H1 (cell line): ENCODE results near the gene POMT2. TPM values are rescaled to one million over a fixed set of nuclear protein-coding genes. Genes with fewer than 3 reads are reported as not detected.
"Not testable (repeated sequence)": the region's sequence is repeated elsewhere in the genome, so short reads cannot be mapped to it uniquely, and the experiment has no call there.

ENCODE experiments used
- CTCF ChIA-PET: fragments of 300-600 bp; sonication (Branson Sonifier 250); formaldehyde crosslinking; loops from one replicate; lab custom pipeline; 2021; ENCODE audit not compliant: partially characterized antibody; lab: Charles Lee
- POLR2A ChIA-PET: fragments of 300-600 bp; sonication (Branson Sonifier 250); formaldehyde crosslinking; loops from one replicate; lab custom pipeline; 2021; ENCODE audit warnings: inconsistent platforms; ENCODE audit not compliant: partially characterized antibody; lab: Charles Lee
- DNase-seq, 2 experiments: peaks; one replicate each; pipeline versions ENCODE4 v3.0.0 to v3.0.0-alpha.2; 2010 to 2022; ENCODE audit warnings: low spot score in 2 of 2, low read depth in 1 of 2, mixed read lengths in 1 of 2
- FAIRE-seq: peaks from 2 replicates; lab custom pipeline; 2011; peaks lifted over from hg19 to GRCh38; lab: Jason Lieb, UNC
- H2AFZ ChIP-seq: 2 replicates; pipeline ENCODE4 v1.8.1; 2012; ENCODE audit warnings: low read length, inconsistent platforms
- H2AK5ac ChIP-seq: 2 replicates; pipeline ENCODE4 v1.6.1; 2013; ENCODE audit warnings: low read depth, low read length
- H2BK120ac ChIP-seq: replicated peaks from 2 replicates; pipeline ENCODE3; 2013; ENCODE audit warnings: low read depth, low read length, inconsistent platforms
- H2BK12ac ChIP-seq: 2 replicates; pipeline ENCODE4 v1.6.1; 2013; ENCODE audit warnings: low read depth, low read length
- H2BK15ac ChIP-seq: 2 replicates; pipeline ENCODE4 v1.6.1; 2013; ENCODE audit warnings: low read length
- H2BK20ac ChIP-seq: 2 replicates; pipeline ENCODE4 v1.6.1; 2013; ENCODE audit warnings: low read length
- H2BK5ac ChIP-seq: 2 replicates; pipeline ENCODE4 v1.6.1; 2013; ENCODE audit warnings: low read depth, low read length
- H3K14ac ChIP-seq: 2 replicates; pipeline ENCODE4 v1.6.1; 2013; ENCODE audit warnings: inconsistent platforms; ENCODE audit not compliant: insufficient read length
- H3K18ac ChIP-seq: 2 replicates; pipeline ENCODE4 v1.6.1; 2013; ENCODE audit warnings: low read length; ENCODE audit errors: extremely low read depth
- H3K23ac ChIP-seq: 2 replicates; pipeline ENCODE4 v1.6.1; 2013; ENCODE audit warnings: inconsistent platforms; ENCODE audit not compliant: insufficient read length
- H3K23me2 ChIP-seq: 2 replicates; pipeline ENCODE4 v1.6.1; 2013; ENCODE audit warnings: low read depth, low read length
- H3K27ac ChIP-seq: 2 replicates; pipeline ENCODE4 v1.6.1; 2011; ENCODE audit warnings: low read depth, low read length, inconsistent platforms
- H3K27me3 ChIP-seq, 4 experiments: replicated peaks in 1 of 4; 1 replicate in 1 of 4; 2 replicates in 3 of 4; pipeline versions ENCODE4 v1.6.1 to v1.8.1; 2011 to 2013; ENCODE audit warnings: low read length in 3 of 4, mild to moderate bottlenecking in 3 of 4, inconsistent platforms in 2 of 4, mixed read lengths in 2 of 4, moderate library complexity in 1 of 4; ENCODE audit not compliant: control insufficient read depth in 3 of 4, insufficient read depth in 3 of 4; ENCODE audit errors: extremely low read depth in 1 of 4
- H3K36me3 ChIP-seq, 4 experiments: 2 replicates each; pipeline versions ENCODE4 v1.6.1 to v1.8.1; 2011 to 2013; ENCODE audit warnings: mild to moderate bottlenecking in 4 of 4, low read length in 3 of 4, moderate library complexity in 2 of 4, control low read depth in 1 of 4, inconsistent platforms in 1 of 4; ENCODE audit not compliant: insufficient read depth in 4 of 4, control insufficient read depth in 2 of 4
- H3K4ac ChIP-seq: replicated peaks from 2 replicates; pipeline ENCODE3; 2013; ENCODE audit warnings: low read length, low read depth, mixed read lengths, inconsistent platforms; ENCODE audit not compliant: insufficient read length
- H3K4me1 ChIP-seq, 4 experiments: replicated peaks in 1 of 4; 1 replicate in 1 of 4; 2 replicates in 3 of 4; pipeline versions ENCODE4 v1.6.1 to v1.8.1; 2011 to 2013; ENCODE audit warnings: low read length in 3 of 4, inconsistent platforms in 2 of 4, mixed read lengths in 1 of 4; ENCODE audit not compliant: insufficient read depth in 4 of 4, control insufficient read depth in 3 of 4
- H3K4me2 ChIP-seq, 2 experiments: 2 replicates each; pipeline versions ENCODE4 v1.6.1 to v1.8.1; 2011 to 2013; ENCODE audit warnings: low read depth in 2 of 2, low read length in 2 of 2, control low read depth in 1 of 2, inconsistent platforms in 1 of 2, mild to moderate bottlenecking in 1 of 2; ENCODE audit not compliant: insufficient read depth in 1 of 2
- H3K4me3 ChIP-seq, 4 experiments: fragments of 200-600, 300-600 bp in 1 of 4; sonication (generic), shearing (Covaris generic), sonication (Bioruptor Twin) in 1 of 4; 2 replicates each; pipeline versions ENCODE4 v1.5.1 to v1.8.1; 2011 to 2016; ENCODE audit warnings: low read length in 4 of 4, low read depth in 3 of 4, control low read depth in 2 of 4, inconsistent platforms in 2 of 4, mild to moderate bottlenecking in 2 of 4, mixed read lengths in 1 of 4, moderate library complexity in 1 of 4; ENCODE audit not compliant: insufficient read depth in 2 of 4; ENCODE audit errors: extremely low read depth in 1 of 4
- H3K56ac ChIP-seq: replicated peaks from 2 replicates; pipeline ENCODE3; 2013; ENCODE audit warnings: low read depth, mild to moderate bottlenecking, mixed read lengths, low read length, inconsistent platforms; ENCODE audit not compliant: insufficient read length
- H3K79me1 ChIP-seq: 2 replicates; pipeline ENCODE4 v1.6.1; 2013; ENCODE audit warnings: low read depth, low read length, control low read depth
- H3K79me2 ChIP-seq, 2 experiments: 2 replicates each; pipeline versions ENCODE4 v1.6.1 to v1.8.1; 2012 to 2013; ENCODE audit warnings: low read length in 2 of 2, mild to moderate bottlenecking in 2 of 2, inconsistent platforms in 1 of 2; ENCODE audit not compliant: insufficient read depth in 2 of 2, control insufficient read depth in 1 of 2
- H3K9ac ChIP-seq, 4 experiments: replicated peaks in 1 of 4; 1 replicate in 1 of 4; 2 replicates in 3 of 4; pipeline versions ENCODE4 v1.6.1 to v1.8.1; 2011 to 2013; ENCODE audit warnings: low read depth in 3 of 4, low read length in 3 of 4, control low read depth in 2 of 4, mild to moderate bottlenecking in 2 of 4, moderate library complexity in 2 of 4, inconsistent platforms in 1 of 4; ENCODE audit errors: extremely low read depth in 1 of 4
- H3K9me3 ChIP-seq, 2 experiments: 2 replicates each; pipeline versions ENCODE4 v1.6.1 to v1.8.1; 2012 to 2013; ENCODE audit warnings: mild to moderate bottlenecking in 2 of 2, moderate library complexity in 2 of 2, control low read depth in 1 of 2, inconsistent platforms in 1 of 2, low read depth in 1 of 2, low read length in 1 of 2, mixed read lengths in 1 of 2; ENCODE audit not compliant: insufficient read depth in 2 of 2
- H4K20me1 ChIP-seq, 2 experiments: replicated peaks in 1 of 2; 2 replicates each; pipeline versions ENCODE3 to v1.8.1; 2011 to 2013; ENCODE audit warnings: inconsistent platforms in 2 of 2, low read length in 2 of 2, mild to moderate bottlenecking in 1 of 2; ENCODE audit not compliant: insufficient read depth in 2 of 2, control insufficient read depth in 1 of 2
- H4K5ac ChIP-seq: 2 replicates; pipeline ENCODE4 v1.6.1; 2013; ENCODE audit warnings: low read length, low read depth, mixed read lengths, inconsistent platforms; ENCODE audit not compliant: insufficient read length
- H4K8ac ChIP-seq: 2 replicates; pipeline ENCODE4 v1.8.0; 2013; ENCODE audit warnings: mild to moderate bottlenecking, moderate library complexity, low read length, inconsistent platforms; ENCODE audit not compliant: insufficient read depth; ENCODE audit errors: extremely low read depth
- H4K91ac ChIP-seq: replicated peaks from 2 replicates; pipeline ENCODE3; 2013; ENCODE audit warnings: low read length, mixed read lengths, inconsistent platforms; ENCODE audit not compliant: insufficient read length
- WGBS, 2 experiments: shearing (Covaris generic) in 1 of 2; methylation state at CpG; one replicate each; pipeline versions ENCODE4 v1.1.6 to v1.1.7; 2013 to 2015; ENCODE audit warnings: low lambda C conversion rate in 2 of 2, mixed read lengths in 2 of 2, inconsistent platforms in 1 of 2, low coverage in 1 of 2, missing lambda C conversion rate in 1 of 2; ENCODE audit not compliant: insufficient replicate concordance in 2 of 2, insufficient coverage in 1 of 2, insufficient read length in 1 of 2; ENCODE audit errors: extremely low coverage in 1 of 2, missing lambda C conversion rate in 1 of 2; 5-methylcytosine and 5-hydroxymethylcytosine counted together
- polyA plus RNA-seq, 7 experiments: library from polyadenylated mRNA; depleted of rRNA in 3 of 7; stranded (reverse) in 5 of 7; unstranded in 2 of 7; fragments of >200 nt in 5 of 7; fragments of 200-250 nt in 2 of 7; gene quantifications; 1 replicate in 5 of 7; 2 replicates in 1 of 7; 4 replicates in 1 of 7; pipeline versions ENCODE4 v1.2.1 to v1.2.3, GENCODE V29; 2011 to 2013; ENCODE audit warnings: missing spikeins in 2 of 7, mixed read lengths in 2 of 7
- total RNA-seq: library from RNA; stranded (reverse); fragmentation: NEBNext Ultra II Directional; extraction: Animal tissue kit (Norgen Biotek cat#: 25700); gene quantifications from 2 replicates; pipeline ENCODE4 v1.2.1, GENCODE V29; 2021

Gene POMT2
- total and polyA plus RNA-seq, 2 of the 8 experiments (the other 6 are each of a cell fraction or from before 2014, with no cell fraction given), result 20.8 to 44.9 TPM

GRCh38 chr14:77280921-77281320 lies 39.8 kb downstream of the POMT2 start:
- H3K56ac ChIP-seq, DNase-seq, H2BK15ac ChIP-seq, H3K4me1 ChIP-seq, H3K4me3 ChIP-seq, H2AK5ac ChIP-seq, H2BK120ac ChIP-seq, H3K23me2 ChIP-seq, H3K9me3 ChIP-seq, H3K14ac ChIP-seq, H4K20me1 ChIP-seq, H3K79me2 ChIP-seq, H3K9ac ChIP-seq, FAIRE-seq, H3K27ac ChIP-seq, H3K4ac ChIP-seq, H4K8ac ChIP-seq, H2BK12ac ChIP-seq, H2AFZ ChIP-seq, H4K91ac ChIP-seq, H2BK20ac ChIP-seq, H3K4me2 ChIP-seq, H3K27me3 ChIP-seq, H2BK5ac ChIP-seq, H4K5ac ChIP-seq, H3K79me1 ChIP-seq, H3K18ac ChIP-seq, H3K23ac ChIP-seq: not testable (repeated sequence)
- ChIA-PET POLR2A (interaction anchor here (0.6 to 1.4 kb wide), 2 partner anchors 18 to 40 kb away, joined by 3 read pairs; no protein-coding TSS in a partner anchor), CTCF (interaction anchor here (0.8 to 3.2 kb wide), 4 partner anchors 10 to 78 kb away, joined by 3 to 13 read pairs (median 4); no protein-coding TSS in a partner anchor)
- WGBS, 2 experiments, result 93% methylated on average over 4 of the region's 4 CpGs; no CpG with 5 or more reads in 1 of the 2 experiments
- H3K36me3 ChIP-seq, result peaks cover 6 to 21% (median 20%) of the 10 kb centered on the region in 4 experiments; a peak in 6 of 8 replicates
